GM12891 (cell line): ENCODE data around the gene SPP1.

ENCODE experiments used
- POLR2A ChIP-seq: IDR thresholded peaks from 2 replicates; pipeline ENCODE4 v1.6.1; 2011; ENCODE audit warnings: low read depth, low read length, control low read depth
- POLR2AphosphoS5 ChIP-seq: IDR thresholded peaks from 2 replicates; pipeline ENCODE4 v1.6.1; 2011; ENCODE audit warnings: low read depth, low read length, control low read depth

- TF ChIP-seq POLR2AphosphoS5 (no peak), POLR2A (no peak)
Measured at GRCh38 chr4:87995435-87995834, 19.9 kb downstream of the SPP1 start.
